GM12872 (cell line): ENCODE results near the gene RAB6B.

Source experiments
- CTCF ChIP-seq: IDR thresholded peaks from 3 replicates; pipeline ENCODE4 v1.5.1; 2011; ENCODE audit warnings: low read depth, mild to moderate bottlenecking, low read length, moderate library complexity; ENCODE audit not compliant: insufficient read depth

The RAB6B gene

GRCh38 chr3:133821767-133822638, 73.7 kb downstream of the RAB6B start:
- TF ChIP-seq CTCF, result peak; percentile 44

- no peak for TF ChIP-seq CTCF
These were observed 74.6 kb downstream of the RAB6B start for GRCh38 chr3:133820889-133821675.

GRCh38 chr3:133820129-133820528, 75.6 kb downstream of the RAB6B start:
- no peak for TF ChIP-seq CTCF

- TF ChIP-seq CTCF, result no peak
These were observed 80.3 kb downstream of the RAB6B start for GRCh38 chr3:133815386-133815785.

- no peak for TF ChIP-seq CTCF
These were observed 82.8 kb downstream of the RAB6B start for GRCh38 chr3:133812872-133813271.

- TF ChIP-seq CTCF, result no peak
These were observed 89.8 kb downstream of the RAB6B start, which contains the start of gene SRPRB for GRCh38 chr3:133805702-133806475. SRPRB (plus strand) TSS chr3:133805815; CDS start chr3:133805849, 34 bp downstream.

- TF ChIP-seq CTCF, result no peak
These were observed 90.3 kb downstream of the RAB6B start for GRCh38 chr3:133805384-133805701.
